Measurements from ENCODE around the gene ADH4. TPM values are rescaled to one million over a fixed set of nuclear protein-coding genes. Genes with fewer than 3 reads are reported as not detected.

Gene ADH4
- total RNA-seq, 1 experiment from 2014 or later: 0.25 TPM

DNA sequence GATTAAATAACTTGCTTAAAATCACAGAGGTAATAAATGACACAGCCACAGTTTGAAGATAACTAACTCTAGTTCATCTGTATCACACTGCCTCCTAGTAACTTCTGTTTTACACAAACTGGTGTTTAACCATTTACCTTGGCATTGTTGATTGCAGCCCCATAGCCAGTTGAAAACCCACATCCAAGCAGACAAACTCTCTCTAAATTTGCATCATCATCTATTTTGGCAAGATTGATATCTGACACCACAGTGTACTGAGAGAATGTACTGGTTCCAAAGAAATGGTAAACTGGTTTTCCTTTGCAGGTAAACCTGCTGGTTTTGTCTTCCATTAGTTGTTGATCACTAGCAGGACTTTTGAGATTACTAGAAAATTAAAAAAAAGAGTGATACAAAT, 7.8 kb downstream of the ADH4 start:
- intact Hi-C loops (cut with micrococcal nuclease): no loop called here
- POLR2A ChIA-PET: no interaction called here
- no peaks in the 10 kb centered on the region for H4K20me1 ChIP-seq (ENCODE audit: insufficient read depth)

DNA sequence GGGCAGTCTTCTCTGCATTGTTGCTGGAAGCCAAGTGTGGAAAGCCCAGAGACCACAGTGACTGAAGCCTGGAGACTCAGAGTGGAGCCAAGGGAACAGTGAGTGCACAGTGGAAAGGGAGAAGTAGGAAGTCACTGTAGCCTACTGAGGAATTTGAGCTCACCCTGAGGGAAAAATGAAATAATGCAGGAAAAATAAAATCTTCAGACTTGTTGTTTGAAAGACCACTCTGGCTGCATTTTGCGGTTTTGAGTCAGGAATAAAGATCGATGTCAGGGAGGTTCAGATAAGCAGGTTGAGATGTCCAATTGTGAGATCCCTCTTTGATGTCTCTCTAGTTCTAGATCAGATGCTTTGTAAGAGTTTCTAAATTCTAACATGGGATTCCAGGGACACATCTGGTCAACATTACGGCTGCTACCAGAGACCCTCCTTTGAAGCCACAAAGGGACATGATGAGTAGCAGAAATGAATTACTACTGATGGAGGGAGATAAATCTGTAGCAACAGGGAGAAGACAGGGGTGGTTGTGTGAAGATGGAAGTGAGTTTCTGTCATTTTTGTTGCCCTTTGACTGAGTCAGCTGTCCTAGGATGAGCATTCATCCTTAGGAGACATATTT, 8.4 kb downstream of the ADH4 start:
- Histone ChIP-seq H3K27me3 (ENCODE audit: insufficient read depth, low read length) (no peaks in the 10 kb centered on the region), H3K4me2 (ENCODE audit: low read length) (no peak overlapping the region), H3K36me3 (ENCODE audit: control insufficient read depth in 1 of 2, insufficient read depth in 2 of 2, low read length in 2 of 2) (no peaks in the 10 kb centered on the region), H3K9me2 (ENCODE audit: insufficient read depth) (no peaks in the 10 kb centered on the region), H4K20me1 (ENCODE audit: insufficient read depth) (no peaks in the 10 kb centered on the region), H3K4me3 (replicated peaks in 1 of 2; ENCODE audit: low read depth in 1 of 2, low read length in 2 of 2) (no peak overlapping the region), H3K4me1 (ENCODE audit: control insufficient read depth in 1 of 2, insufficient read depth in 2 of 2, low read length in 2 of 2) (no peaks in the 10 kb centered on the region), H3K79me2 (ENCODE audit: insufficient read depth, low read length) (no peaks in the 10 kb centered on the region), H2AFZ (ENCODE audit: low read depth, low read length, poor library complexity, severe bottlenecking) (no peak overlapping the region), H3K27ac (ENCODE audit: low read depth, low read length) (no peak overlapping the region), H3K9me3 (ENCODE audit: control insufficient read depth in 1 of 2, insufficient read depth in 1 of 2, low read depth in 1 of 2, low read length in 2 of 2) (no peaks in the 10 kb centered on the region), H3K9ac (ENCODE audit: low read length) (no peak overlapping the region)
- no TSS peak for BruUV-seq (replicated peaks)
- RAD21 ChIA-PET (ENCODE audit: low non-redundant PET in 1 of 2, low total read pairs in 2 of 2, uncharacterized antibody in 2 of 2, unreplicated experiment in 2 of 2): no interaction called here
- intact Hi-C loops (cut with micrococcal nuclease): no loop called here
- POLR2A ChIA-PET: no interaction called here
- ATAC-seq (no peak), DNase-seq (ENCODE audit: low read depth, low spot score) (no peak)
- CTCF ChIA-PET: no interaction called here
- TF ChIP-seq, protein P1, sequence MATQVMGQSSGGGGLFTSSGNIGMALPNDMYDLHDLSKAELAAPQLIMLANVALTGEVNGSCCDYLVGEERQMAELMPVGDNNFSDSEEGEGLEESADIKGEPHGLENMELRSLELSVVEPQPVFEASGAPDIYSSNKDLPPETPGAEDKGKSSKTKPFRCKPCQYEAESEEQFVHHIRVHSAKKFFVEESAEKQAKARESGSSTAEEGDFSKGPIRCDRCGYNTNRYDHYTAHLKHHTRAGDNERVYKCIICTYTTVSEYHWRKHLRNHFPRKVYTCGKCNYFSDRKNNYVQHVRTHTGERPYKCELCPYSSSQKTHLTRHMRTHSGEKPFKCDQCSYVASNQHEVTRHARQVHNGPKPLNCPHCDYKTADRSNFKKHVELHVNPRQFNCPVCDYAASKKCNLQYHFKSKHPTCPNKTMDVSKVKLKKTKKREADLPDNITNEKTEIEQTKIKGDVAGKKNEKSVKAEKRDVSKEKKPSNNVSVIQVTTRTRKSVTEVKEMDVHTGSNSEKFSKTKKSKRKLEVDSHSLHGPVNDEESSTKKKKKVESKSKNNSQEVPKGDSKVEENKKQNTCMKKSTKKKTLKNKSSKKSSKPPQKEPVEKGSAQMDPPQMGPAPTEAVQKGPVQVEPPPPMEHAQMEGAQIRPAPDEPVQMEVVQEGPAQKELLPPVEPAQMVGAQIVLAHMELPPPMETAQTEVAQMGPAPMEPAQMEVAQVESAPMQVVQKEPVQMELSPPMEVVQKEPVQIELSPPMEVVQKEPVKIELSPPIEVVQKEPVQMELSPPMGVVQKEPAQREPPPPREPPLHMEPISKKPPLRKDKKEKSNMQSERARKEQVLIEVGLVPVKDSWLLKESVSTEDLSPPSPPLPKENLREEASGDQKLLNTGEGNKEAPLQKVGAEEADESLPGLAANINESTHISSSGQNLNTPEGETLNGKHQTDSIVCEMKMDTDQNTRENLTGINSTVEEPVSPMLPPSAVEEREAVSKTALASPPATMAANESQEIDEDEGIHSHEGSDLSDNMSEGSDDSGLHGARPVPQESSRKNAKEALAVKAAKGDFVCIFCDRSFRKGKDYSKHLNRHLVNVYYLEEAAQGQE (IDR thresholded peaks at IDR 0.05; ENCODE audit: low read depth): no peak
- no peak for TF ChIP-seq POLR2A (IDR thresholded peaks at IDR 0.05; ENCODE audit: borderline replicate concordance, extremely low read depth, insufficient read depth, insufficient read length)
- TF ChIP-seq CBX3 (IDR thresholded peaks at IDR 0.05; ENCODE audit: low read depth): no peak
- TF ChIP-seq, protein P2, sequence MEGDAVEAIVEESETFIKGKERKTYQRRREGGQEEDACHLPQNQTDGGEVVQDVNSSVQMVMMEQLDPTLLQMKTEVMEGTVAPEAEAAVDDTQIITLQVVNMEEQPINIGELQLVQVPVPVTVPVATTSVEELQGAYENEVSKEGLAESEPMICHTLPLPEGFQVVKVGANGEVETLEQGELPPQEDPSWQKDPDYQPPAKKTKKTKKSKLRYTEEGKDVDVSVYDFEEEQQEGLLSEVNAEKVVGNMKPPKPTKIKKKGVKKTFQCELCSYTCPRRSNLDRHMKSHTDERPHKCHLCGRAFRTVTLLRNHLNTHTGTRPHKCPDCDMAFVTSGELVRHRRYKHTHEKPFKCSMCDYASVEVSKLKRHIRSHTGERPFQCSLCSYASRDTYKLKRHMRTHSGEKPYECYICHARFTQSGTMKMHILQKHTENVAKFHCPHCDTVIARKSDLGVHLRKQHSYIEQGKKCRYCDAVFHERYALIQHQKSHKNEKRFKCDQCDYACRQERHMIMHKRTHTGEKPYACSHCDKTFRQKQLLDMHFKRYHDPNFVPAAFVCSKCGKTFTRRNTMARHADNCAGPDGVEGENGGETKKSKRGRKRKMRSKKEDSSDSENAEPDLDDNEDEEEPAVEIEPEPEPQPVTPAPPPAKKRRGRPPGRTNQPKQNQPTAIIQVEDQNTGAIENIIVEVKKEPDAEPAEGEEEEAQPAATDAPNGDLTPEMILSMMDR (IDR thresholded peaks at IDR 0.05 in 2 of 3, conservative IDR thresholded peaks at IDR 0.05 in 1 of 3; ENCODE audit: borderline replicate concordance in 1 of 3, insufficient read depth in 1 of 3, low read depth in 2 of 3, low read length in 2 of 3): no peak
- TF ChIP-seq, protein P3, sequence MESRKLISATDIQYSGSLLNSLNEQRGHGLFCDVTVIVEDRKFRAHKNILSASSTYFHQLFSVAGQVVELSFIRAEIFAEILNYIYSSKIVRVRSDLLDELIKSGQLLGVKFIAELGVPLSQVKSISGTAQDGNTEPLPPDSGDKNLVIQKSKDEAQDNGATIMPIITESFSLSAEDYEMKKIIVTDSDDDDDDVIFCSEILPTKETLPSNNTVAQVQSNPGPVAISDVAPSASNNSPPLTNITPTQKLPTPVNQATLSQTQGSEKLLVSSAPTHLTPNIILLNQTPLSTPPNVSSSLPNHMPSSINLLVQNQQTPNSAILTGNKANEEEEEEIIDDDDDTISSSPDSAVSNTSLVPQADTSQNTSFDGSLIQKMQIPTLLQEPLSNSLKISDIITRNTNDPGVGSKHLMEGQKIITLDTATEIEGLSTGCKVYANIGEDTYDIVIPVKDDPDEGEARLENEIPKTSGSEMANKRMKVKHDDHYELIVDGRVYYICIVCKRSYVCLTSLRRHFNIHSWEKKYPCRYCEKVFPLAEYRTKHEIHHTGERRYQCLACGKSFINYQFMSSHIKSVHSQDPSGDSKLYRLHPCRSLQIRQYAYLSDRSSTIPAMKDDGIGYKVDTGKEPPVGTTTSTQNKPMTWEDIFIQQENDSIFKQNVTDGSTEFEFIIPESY (IDR thresholded peaks at IDR 0.05; ENCODE audit: extremely low read depth, insufficient replicate concordance, low read length): no peak
- TF ChIP-seq RAD21 (IDR thresholded peaks at IDR 0.05; ENCODE audit: low read depth): no peak

More for the DNA sequence above, 7.8 kb downstream of the ADH4 start:
- no peak for ATAC-seq
- no peak for DNase-seq (ENCODE audit: low read depth, low spot score)
- no TSS peak for BruUV-seq (replicated peaks)
- Histone ChIP-seq H3K4me2 (ENCODE audit: low read length) (no peak overlapping the region), H3K4me3 (replicated peaks in 1 of 2; ENCODE audit: low read depth in 1 of 2, low read length in 2 of 2) (no peak overlapping the region), H2AFZ (ENCODE audit: low read depth, low read length, poor library complexity, severe bottlenecking) (no peak overlapping the region), H3K9ac (ENCODE audit: low read length) (no peak overlapping the region), H3K4me1 (ENCODE audit: control insufficient read depth in 1 of 2, insufficient read depth in 2 of 2, low read length in 2 of 2) (no peaks in the 10 kb centered on the region), H3K27ac (ENCODE audit: low read depth, low read length) (no peak overlapping the region), H3K27me3 (ENCODE audit: insufficient read depth, low read length) (no peaks in the 10 kb centered on the region), H3K79me2 (ENCODE audit: insufficient read depth, low read length) (no peaks in the 10 kb centered on the region), H3K9me3 (ENCODE audit: control insufficient read depth in 1 of 2, insufficient read depth in 1 of 2, low read depth in 1 of 2, low read length in 2 of 2) (no peaks in the 10 kb centered on the region), H3K9me2 (ENCODE audit: insufficient read depth) (no peaks in the 10 kb centered on the region), H3K36me3 (ENCODE audit: control insufficient read depth in 1 of 2, insufficient read depth in 2 of 2, low read length in 2 of 2) (no peaks in the 10 kb centered on the region)
- ChIA-PET CTCF (no interaction called here), RAD21 (ENCODE audit: low non-redundant PET in 1 of 2, low total read pairs in 2 of 2, uncharacterized antibody in 2 of 2, unreplicated experiment in 2 of 2) (no interaction called here)
- TF ChIP-seq RAD21 (IDR thresholded peaks at IDR 0.05; ENCODE audit: low read depth) (no peak), SIN3A (IDR thresholded peaks at IDR 0.05; ENCODE audit: low read depth) (no peak), JUND (IDR thresholded peaks at IDR 0.05) (no peak), SP1 (IDR thresholded peaks at IDR 0.05; ENCODE audit: low read depth) (no peak), POLR2AphosphoS5 (IDR thresholded peaks at IDR 0.05; ENCODE audit: low read depth, low read length) (no peak), SRF (IDR thresholded peaks at IDR 0.05; ENCODE audit: low read depth) (no peak), ZFX (IDR thresholded peaks at IDR 0.05) (no peak), EZH2phosphoT487 (IDR thresholded peaks at IDR 0.05; ENCODE audit: borderline replicate concordance) (no peak)
- TF ChIP-seq, protein P4, sequence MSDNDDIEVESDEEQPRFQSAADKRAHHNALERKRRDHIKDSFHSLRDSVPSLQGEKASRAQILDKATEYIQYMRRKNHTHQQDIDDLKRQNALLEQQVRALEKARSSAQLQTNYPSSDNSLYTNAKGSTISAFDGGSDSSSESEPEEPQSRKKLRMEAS (IDR thresholded peaks at IDR 0.05): no peak
- TF ChIP-seq, protein P5, sequence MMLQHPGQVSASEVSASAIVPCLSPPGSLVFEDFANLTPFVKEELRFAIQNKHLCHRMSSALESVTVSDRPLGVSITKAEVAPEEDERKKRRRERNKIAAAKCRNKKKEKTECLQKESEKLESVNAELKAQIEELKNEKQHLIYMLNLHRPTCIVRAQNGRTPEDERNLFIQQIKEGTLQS (IDR thresholded peaks at IDR 0.05): no peak
